H1 (cell line): ENCODE measurements around the gene TNIP1. TPM values are rescaled to one million over a fixed set of nuclear protein-coding genes. Genes with fewer than 3 reads are reported as not detected.

Source experiments
- CTCF ChIA-PET: fragments of 300-600 bp; sonication (Branson Sonifier 250); formaldehyde crosslinking; loops from one replicate; lab custom pipeline; 2021; ENCODE audit not compliant: partially characterized antibody; lab: Charles Lee
- POLR2A ChIA-PET: fragments of 300-600 bp; sonication (Branson Sonifier 250); formaldehyde crosslinking; loops from one replicate; lab custom pipeline; 2021; ENCODE audit warnings: inconsistent platforms; ENCODE audit not compliant: partially characterized antibody; lab: Charles Lee
- DNase-seq, 2 experiments: peaks; one replicate each; pipeline versions ENCODE4 v3.0.0 to v3.0.0-alpha.2; 2010 to 2022; ENCODE audit warnings: low spot score in 2 of 2, low read depth in 1 of 2, mixed read lengths in 1 of 2
- FAIRE-seq: peaks from 2 replicates; lab custom pipeline; 2011; peaks lifted over from hg19 to GRCh38; lab: Jason Lieb, UNC
- H2AFZ ChIP-seq: 2 replicates; pipeline ENCODE4 v1.8.1; 2012; ENCODE audit warnings: low read length, inconsistent platforms
- H2AK5ac ChIP-seq: 2 replicates; pipeline ENCODE4 v1.6.1; 2013; ENCODE audit warnings: low read depth, low read length
- H2BK120ac ChIP-seq: replicated peaks from 2 replicates; pipeline ENCODE3; 2013; ENCODE audit warnings: low read depth, low read length, inconsistent platforms
- H2BK12ac ChIP-seq: 2 replicates; pipeline ENCODE4 v1.6.1; 2013; ENCODE audit warnings: low read depth, low read length
- H2BK15ac ChIP-seq: 2 replicates; pipeline ENCODE4 v1.6.1; 2013; ENCODE audit warnings: low read length
- H2BK20ac ChIP-seq: 2 replicates; pipeline ENCODE4 v1.6.1; 2013; ENCODE audit warnings: low read length
- H2BK5ac ChIP-seq: 2 replicates; pipeline ENCODE4 v1.6.1; 2013; ENCODE audit warnings: low read depth, low read length
- H3K14ac ChIP-seq: 2 replicates; pipeline ENCODE4 v1.6.1; 2013; ENCODE audit warnings: inconsistent platforms; ENCODE audit not compliant: insufficient read length
- H3K18ac ChIP-seq: 2 replicates; pipeline ENCODE4 v1.6.1; 2013; ENCODE audit warnings: low read length; ENCODE audit errors: extremely low read depth
- H3K23ac ChIP-seq: 2 replicates; pipeline ENCODE4 v1.6.1; 2013; ENCODE audit warnings: inconsistent platforms; ENCODE audit not compliant: insufficient read length
- H3K23me2 ChIP-seq: 2 replicates; pipeline ENCODE4 v1.6.1; 2013; ENCODE audit warnings: low read depth, low read length
- H3K27ac ChIP-seq: 2 replicates; pipeline ENCODE4 v1.6.1; 2011; ENCODE audit warnings: low read depth, low read length, inconsistent platforms
- H3K27me3 ChIP-seq, 4 experiments: replicated peaks in 1 of 4; 1 replicate in 1 of 4; 2 replicates in 3 of 4; pipeline versions ENCODE4 v1.6.1 to v1.8.1; 2011 to 2013; ENCODE audit warnings: low read length in 3 of 4, mild to moderate bottlenecking in 3 of 4, inconsistent platforms in 2 of 4, mixed read lengths in 2 of 4, moderate library complexity in 1 of 4; ENCODE audit not compliant: control insufficient read depth in 3 of 4, insufficient read depth in 3 of 4; ENCODE audit errors: extremely low read depth in 1 of 4
- H3K36me3 ChIP-seq, 4 experiments: 2 replicates each; pipeline versions ENCODE4 v1.6.1 to v1.8.1; 2011 to 2013; ENCODE audit warnings: mild to moderate bottlenecking in 4 of 4, low read length in 3 of 4, moderate library complexity in 2 of 4, control low read depth in 1 of 4, inconsistent platforms in 1 of 4; ENCODE audit not compliant: insufficient read depth in 4 of 4, control insufficient read depth in 2 of 4
- H3K4ac ChIP-seq: replicated peaks from 2 replicates; pipeline ENCODE3; 2013; ENCODE audit warnings: low read length, low read depth, mixed read lengths, inconsistent platforms; ENCODE audit not compliant: insufficient read length
- H3K4me1 ChIP-seq, 4 experiments: replicated peaks in 1 of 4; 1 replicate in 1 of 4; 2 replicates in 3 of 4; pipeline versions ENCODE4 v1.6.1 to v1.8.1; 2011 to 2013; ENCODE audit warnings: low read length in 3 of 4, inconsistent platforms in 2 of 4, mixed read lengths in 1 of 4; ENCODE audit not compliant: insufficient read depth in 4 of 4, control insufficient read depth in 3 of 4
- H3K4me2 ChIP-seq, 2 experiments: 2 replicates each; pipeline versions ENCODE4 v1.6.1 to v1.8.1; 2011 to 2013; ENCODE audit warnings: low read depth in 2 of 2, low read length in 2 of 2, control low read depth in 1 of 2, inconsistent platforms in 1 of 2, mild to moderate bottlenecking in 1 of 2; ENCODE audit not compliant: insufficient read depth in 1 of 2
- H3K4me3 ChIP-seq, 4 experiments: fragments of 200-600, 300-600 bp in 1 of 4; sonication (generic), shearing (Covaris generic), sonication (Bioruptor Twin) in 1 of 4; 2 replicates each; pipeline versions ENCODE4 v1.5.1 to v1.8.1; 2011 to 2016; ENCODE audit warnings: low read length in 4 of 4, low read depth in 3 of 4, control low read depth in 2 of 4, inconsistent platforms in 2 of 4, mild to moderate bottlenecking in 2 of 4, mixed read lengths in 1 of 4, moderate library complexity in 1 of 4; ENCODE audit not compliant: insufficient read depth in 2 of 4; ENCODE audit errors: extremely low read depth in 1 of 4
- H3K56ac ChIP-seq: replicated peaks from 2 replicates; pipeline ENCODE3; 2013; ENCODE audit warnings: low read depth, mild to moderate bottlenecking, mixed read lengths, low read length, inconsistent platforms; ENCODE audit not compliant: insufficient read length
- H3K79me1 ChIP-seq: 2 replicates; pipeline ENCODE4 v1.6.1; 2013; ENCODE audit warnings: low read depth, low read length, control low read depth
- H3K79me2 ChIP-seq, 2 experiments: 2 replicates each; pipeline versions ENCODE4 v1.6.1 to v1.8.1; 2012 to 2013; ENCODE audit warnings: low read length in 2 of 2, mild to moderate bottlenecking in 2 of 2, inconsistent platforms in 1 of 2; ENCODE audit not compliant: insufficient read depth in 2 of 2, control insufficient read depth in 1 of 2
- H3K9ac ChIP-seq, 4 experiments: replicated peaks in 1 of 4; 1 replicate in 1 of 4; 2 replicates in 3 of 4; pipeline versions ENCODE4 v1.6.1 to v1.8.1; 2011 to 2013; ENCODE audit warnings: low read depth in 3 of 4, low read length in 3 of 4, control low read depth in 2 of 4, mild to moderate bottlenecking in 2 of 4, moderate library complexity in 2 of 4, inconsistent platforms in 1 of 4; ENCODE audit errors: extremely low read depth in 1 of 4
- H3K9me3 ChIP-seq, 2 experiments: 2 replicates each; pipeline versions ENCODE4 v1.6.1 to v1.8.1; 2012 to 2013; ENCODE audit warnings: mild to moderate bottlenecking in 2 of 2, moderate library complexity in 2 of 2, control low read depth in 1 of 2, inconsistent platforms in 1 of 2, low read depth in 1 of 2, low read length in 1 of 2, mixed read lengths in 1 of 2; ENCODE audit not compliant: insufficient read depth in 2 of 2
- H4K20me1 ChIP-seq, 2 experiments: replicated peaks in 1 of 2; 2 replicates each; pipeline versions ENCODE3 to v1.8.1; 2011 to 2013; ENCODE audit warnings: inconsistent platforms in 2 of 2, low read length in 2 of 2, mild to moderate bottlenecking in 1 of 2; ENCODE audit not compliant: insufficient read depth in 2 of 2, control insufficient read depth in 1 of 2
- H4K5ac ChIP-seq: 2 replicates; pipeline ENCODE4 v1.6.1; 2013; ENCODE audit warnings: low read length, low read depth, mixed read lengths, inconsistent platforms; ENCODE audit not compliant: insufficient read length
- H4K8ac ChIP-seq: 2 replicates; pipeline ENCODE4 v1.8.0; 2013; ENCODE audit warnings: mild to moderate bottlenecking, moderate library complexity, low read length, inconsistent platforms; ENCODE audit not compliant: insufficient read depth; ENCODE audit errors: extremely low read depth
- H4K91ac ChIP-seq: replicated peaks from 2 replicates; pipeline ENCODE3; 2013; ENCODE audit warnings: low read length, mixed read lengths, inconsistent platforms; ENCODE audit not compliant: insufficient read length
- ASH2L ChIP-seq: fragments of 200-600, 300-600 bp; sonication (generic); IDR thresholded peaks from one replicate; pipeline ENCODE4 v1.7.1; 2017; ENCODE audit warnings: low read length
- BACH1 ChIP-seq: IDR thresholded peaks from 2 replicates; pipeline ENCODE4 v1.6.1; 2012; ENCODE audit warnings: low read length, improper control_type of control experiment
- CTCF ChIP-seq, 3 experiments: IDR thresholded peaks; 1 replicate in 2 of 3; 2 replicates in 1 of 3; pipeline versions ENCODE4 v1.5.1 to v1.6.1; 2011; ENCODE audit warnings: low read length in 3 of 3, mild to moderate bottlenecking in 3 of 3, inconsistent platforms in 2 of 3, low read depth in 1 of 3, moderate library complexity in 1 of 3; ENCODE audit not compliant: insufficient read depth in 1 of 3; ENCODE audit errors: control extremely low read depth in 1 of 3
- JUND ChIP-seq: IDR thresholded peaks from 2 replicates; pipeline ENCODE4 v1.6.1; 2011; ENCODE audit warnings: mild to moderate bottlenecking, improper control_type of control experiment, low read length
- KDM1A ChIP-seq: fragments of 200-600, 300-600 bp; sonication (generic); IDR thresholded peaks from 2 replicates; pipeline ENCODE4 v1.7.1; 2016; ENCODE audit warnings: mild to moderate bottlenecking, low read length, borderline replicate concordance
- NANOG ChIP-seq: IDR thresholded peaks from 2 replicates; pipeline ENCODE4 v1.6.1; 2011; ENCODE audit warnings: low read length, low read depth, mild to moderate bottlenecking, inconsistent platforms; ENCODE audit not compliant: insufficient read depth, poor library complexity, severe bottlenecking
- NRF1 ChIP-seq: IDR thresholded peaks from 2 replicates; pipeline ENCODE4 v1.6.1; 2011; ENCODE audit warnings: mild to moderate bottlenecking, low read depth, low read length, improper control_type of control experiment
- TAF1 ChIP-seq: IDR thresholded peaks from 2 replicates; pipeline ENCODE4 v1.6.1; 2011; ENCODE audit warnings: mild to moderate bottlenecking, low read depth, low read length
- WGBS, 2 experiments: shearing (Covaris generic) in 1 of 2; methylation state at CpG; one replicate each; pipeline versions ENCODE4 v1.1.6 to v1.1.7; 2013 to 2015; ENCODE audit warnings: low lambda C conversion rate in 2 of 2, mixed read lengths in 2 of 2, inconsistent platforms in 1 of 2, low coverage in 1 of 2, missing lambda C conversion rate in 1 of 2; ENCODE audit not compliant: insufficient replicate concordance in 2 of 2, insufficient coverage in 1 of 2, insufficient read length in 1 of 2; ENCODE audit errors: extremely low coverage in 1 of 2, missing lambda C conversion rate in 1 of 2; 5-methylcytosine and 5-hydroxymethylcytosine counted together
- polyA plus RNA-seq, 7 experiments: library from polyadenylated mRNA; depleted of rRNA in 3 of 7; stranded (reverse) in 5 of 7; unstranded in 2 of 7; fragments of >200 nt in 5 of 7; fragments of 200-250 nt in 2 of 7; gene quantifications; 1 replicate in 5 of 7; 2 replicates in 1 of 7; 4 replicates in 1 of 7; pipeline versions ENCODE4 v1.2.1 to v1.2.3, GENCODE V29; 2011 to 2013; ENCODE audit warnings: missing spikeins in 2 of 7, mixed read lengths in 2 of 7
- total RNA-seq: library from RNA; stranded (reverse); fragmentation: NEBNext Ultra II Directional; extraction: Animal tissue kit (Norgen Biotek cat#: 25700); gene quantifications from 2 replicates; pipeline ENCODE4 v1.2.1, GENCODE V29; 2021

Gene TNIP1
- total and polyA plus RNA-seq, 2 of the 8 experiments (the other 6 are each of a cell fraction or from before 2014, with no cell fraction given) = 14.2 to 31.9 TPM

DNA sequence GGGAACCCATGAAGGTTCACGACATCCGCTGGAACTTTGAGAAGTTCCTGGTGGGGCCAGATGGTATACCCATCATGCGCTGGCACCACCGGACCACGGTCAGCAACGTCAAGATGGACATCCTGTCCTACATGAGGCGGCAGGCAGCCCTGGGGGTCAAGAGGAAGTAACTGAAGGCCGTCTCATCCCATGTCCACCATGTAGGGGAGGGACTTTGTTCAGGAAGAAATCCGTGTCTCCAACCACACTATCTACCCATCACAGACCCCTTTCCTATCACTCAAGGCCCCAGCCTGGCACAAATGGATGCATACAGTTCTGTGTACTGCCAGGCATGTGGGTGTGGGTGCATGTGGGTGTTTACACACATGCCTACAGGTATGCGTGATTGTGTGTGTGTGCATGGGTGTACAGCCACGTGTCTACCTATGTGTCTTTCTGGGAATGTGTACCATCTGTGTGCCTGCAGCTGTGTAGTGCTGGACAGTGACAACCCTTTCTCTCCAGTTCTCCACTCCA, 52.8 kb downstream of the TNIP1 start:
- no peak overlapping the region for H3K18ac ChIP-seq
- peaks cover 0 to 3% of the 10 kb centered on the region in 2 experiments for H4K20me1 ChIP-seq
- no peak overlapping the region for H3K4ac ChIP-seq
- no peak overlapping the region for H2BK20ac ChIP-seq
- no peaks in the 10 kb centered on the region for H3K9me3 ChIP-seq
- H4K5ac ChIP-seq = no peak overlapping the region
- H2AK5ac ChIP-seq = no peak overlapping the region
- no peak overlapping the region for H3K4me2 ChIP-seq
- no peaks in the 10 kb centered on the region for H3K79me2 ChIP-seq
- no peak overlapping the region for H2AFZ ChIP-seq
- no peak overlapping the region for H3K56ac ChIP-seq
- H3K9ac ChIP-seq = no peak overlapping the region
- H2BK120ac ChIP-seq = no peak overlapping the region
- FAIRE-seq (no peak), DNase-seq (no peak)
- H3K79me1 ChIP-seq = no peaks in the 10 kb centered on the region; the same call in 1 of the 2 replicates
- no peak overlapping the region for H4K8ac ChIP-seq
- no peak overlapping the region for H2BK5ac ChIP-seq
- H2BK15ac ChIP-seq = no peak overlapping the region
- H3K23me2 ChIP-seq = no peaks in the 10 kb centered on the region
- H3K27ac ChIP-seq = no peak overlapping the region
- no peaks in the 10 kb centered on the region for H3K4me1 ChIP-seq
- H2BK12ac ChIP-seq = no peak overlapping the region
- ChIA-PET CTCF (interaction anchor here (0.6 to 5.2 kb wide), 3 partner anchors 20 to 98 kb away, joined by 3 to 25 read pairs (median 3); no protein-coding TSS in a partner anchor), POLR2A (interaction anchor here (1.0 to 1.1 kb wide), 2 partner anchors 7 to 12 kb away, joined by 3 read pairs; no protein-coding TSS in a partner anchor)
- no peak overlapping the region for H3K4me3 ChIP-seq
- no peak overlapping the region for H3K23ac ChIP-seq
- H3K36me3 ChIP-seq = peaks cover 0 to 3% (median under 1%) of the 10 kb centered on the region in 4 experiments; a peak in 3 of 8 replicates
- no peak overlapping the region for H3K14ac ChIP-seq
- H3K27me3 ChIP-seq = no peaks in the 10 kb centered on the region
- no peak overlapping the region for H4K91ac ChIP-seq
- 92% methylated on average over 11 of the region's 11 CpGs; no CpG with 5 or more reads in 1 of the 2 experiments for WGBS, 2 experiments
- TF ChIP-seq ASH2L = no peak
- TF ChIP-seq NRF1 = no peak
- TF ChIP-seq BACH1 = no peak
- TF ChIP-seq CTCF (IDR thresholded peaks at IDR 0.05; ENCODE audit: control extremely low read depth in 1 of 3, insufficient read depth in 1 of 3, low read depth in 1 of 3, low read length in 3 of 3) = no peak
- no peak for TF ChIP-seq NANOG
- no peak for TF ChIP-seq JUND
- TF ChIP-seq KDM1A = no peak
- no peak for TF ChIP-seq TAF1
